ENCODE measurements around the gene ZFP14.
"Not testable (repeated sequence)": the region's sequence is repeated elsewhere in the genome, so short reads cannot be mapped to it uniquely, and the experiment has no call there.

The ZFP14 gene

DNA sequence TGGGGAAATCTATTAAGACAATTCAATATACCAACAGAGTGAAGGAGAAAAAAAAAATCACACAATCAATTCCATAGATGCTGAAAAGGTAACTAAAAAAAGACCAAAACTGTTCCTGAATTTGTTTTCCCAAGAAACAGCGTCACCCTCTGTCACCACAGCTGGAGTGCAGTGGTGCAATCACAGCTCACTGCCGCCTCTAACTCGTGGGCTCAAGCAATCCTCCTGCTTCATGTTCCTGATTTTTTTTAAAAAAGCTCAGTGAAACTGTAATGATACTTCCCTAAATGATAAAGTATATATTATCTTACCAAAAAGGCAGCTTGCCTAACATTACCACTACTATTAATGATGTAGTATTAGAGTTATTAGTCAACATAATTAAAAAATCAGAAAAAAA is 19.6 kb upstream of the ZFP14 start:
- FAIRE-seq = no peak
- TF ChIP-seq POLR2A (IDR thresholded peaks at IDR 0.05; ENCODE audit: low read depth, low read length) = no peak
- no peak for TF ChIP-seq POLR2AphosphoS5 (IDR thresholded peaks at IDR 0.05; ENCODE audit: low read depth, low read length)
- no peak for TF ChIP-seq TAF1 (IDR thresholded peaks at IDR 0.05; ENCODE audit: borderline replicate concordance, low read depth, low read length)
- no peak for DNase-seq (ENCODE audit: insufficient read length)

DNA sequence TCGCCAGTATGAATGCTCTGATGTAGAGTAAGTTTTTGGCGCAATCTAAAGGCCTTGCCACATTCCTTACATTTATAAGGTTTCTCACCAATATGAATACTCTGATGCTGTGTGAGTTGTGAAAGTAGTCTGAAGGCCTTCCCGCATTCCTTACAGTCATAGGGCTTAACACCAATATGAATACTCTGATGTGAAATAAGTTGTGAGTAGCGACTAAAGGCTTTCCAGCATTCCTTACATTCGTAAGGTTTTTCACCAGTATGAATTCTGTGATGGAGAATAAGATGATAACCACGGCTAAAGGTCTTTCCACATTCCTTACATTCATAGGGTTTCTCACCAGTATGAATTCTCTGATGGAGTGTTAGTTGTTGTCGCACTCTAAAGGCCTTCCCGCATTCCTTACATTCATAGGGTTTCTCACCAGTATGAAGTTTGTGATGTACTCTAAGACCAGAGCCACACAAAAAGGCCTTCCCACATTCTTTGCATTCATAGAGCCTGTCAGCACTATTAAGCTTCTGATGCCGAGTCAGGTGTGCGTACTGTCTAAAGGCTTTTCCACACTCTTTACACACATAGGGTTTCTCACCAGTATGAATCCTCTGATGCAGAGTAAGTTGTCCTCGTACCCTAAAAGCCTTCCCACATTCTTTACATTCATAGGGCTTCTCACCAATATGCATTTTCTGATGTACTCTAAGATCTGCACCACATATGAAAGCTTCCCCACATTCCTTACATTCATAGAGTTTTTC is 14.1 kb upstream of the ZFP14 start:
- FAIRE-seq (no peak), DNase-seq (ENCODE audit: insufficient read length) (no peak)
- TF ChIP-seq POLR2A (IDR thresholded peaks at IDR 0.05; ENCODE audit: low read depth, low read length) (no peak), POLR2AphosphoS5 (IDR thresholded peaks at IDR 0.05; ENCODE audit: low read depth, low read length) (no peak), TAF1 (IDR thresholded peaks at IDR 0.05; ENCODE audit: borderline replicate concordance, low read depth, low read length) (no peak)

DNA sequence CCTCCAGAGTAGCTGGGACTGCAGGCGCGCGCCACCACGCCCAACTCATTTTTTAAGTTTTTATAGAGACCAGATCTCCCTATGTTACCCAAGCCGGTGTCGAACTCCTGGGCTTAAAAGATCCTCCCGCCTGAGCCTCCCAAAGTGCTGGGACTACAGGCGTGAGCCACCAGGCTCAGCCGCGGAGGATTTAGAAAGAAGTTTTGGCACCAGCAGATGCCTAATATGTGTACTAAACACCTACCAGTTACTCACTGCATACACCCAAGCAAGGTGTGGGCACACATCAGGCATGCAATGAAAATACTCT is 464 bp upstream of the ZFP14 start:
- FAIRE-seq (no peak), DNase-seq (ENCODE audit: insufficient read length) (no peak)
- no peak for TF ChIP-seq POLR2A (IDR thresholded peaks at IDR 0.05; ENCODE audit: low read depth, low read length)
- TF ChIP-seq POLR2AphosphoS5 (IDR thresholded peaks at IDR 0.05; ENCODE audit: low read depth, low read length) = no peak
- no peak for TF ChIP-seq TAF1 (IDR thresholded peaks at IDR 0.05; ENCODE audit: borderline replicate concordance, low read depth, low read length)

- DNase-seq (ENCODE audit: insufficient read length) (no peak), FAIRE-seq (no peak)
- no peak for TF ChIP-seq TAF1 (IDR thresholded peaks at IDR 0.05; ENCODE audit: borderline replicate concordance, low read depth, low read length)
- TF ChIP-seq POLR2AphosphoS5 (IDR thresholded peaks at IDR 0.05; ENCODE audit: low read depth, low read length) = no peak
- TF ChIP-seq POLR2A (IDR thresholded peaks at IDR 0.05; ENCODE audit: low read depth, low read length) = no peak
Observed at GRCh38 chr19:36377541-36378178, 1.3 kb downstream of the ZFP14 start.

DNA sequence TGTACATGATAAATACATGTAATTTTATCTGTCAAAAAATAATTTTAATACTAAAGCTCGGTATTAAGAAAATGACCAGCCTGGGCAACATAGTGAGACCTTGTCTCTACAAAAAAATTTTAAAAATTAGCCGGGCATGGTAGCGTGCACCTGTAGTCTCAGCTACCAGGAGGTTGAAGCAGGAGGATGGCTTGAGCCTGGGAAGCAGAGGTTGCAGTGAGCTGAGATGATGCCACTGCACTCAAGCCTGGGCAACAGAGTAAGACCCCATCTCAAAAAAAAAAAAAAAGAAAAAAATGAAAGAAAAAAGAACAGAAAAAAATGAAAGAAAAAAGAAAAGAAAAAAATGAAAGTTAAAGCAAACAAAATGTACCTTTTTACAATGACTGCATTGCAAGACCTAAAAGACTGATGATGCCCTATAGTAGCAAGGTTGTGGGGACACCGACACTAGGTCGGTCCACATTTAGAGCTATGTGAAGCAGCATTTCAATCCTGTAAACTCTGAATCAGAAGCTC is 5.3 kb downstream of the ZFP14 start:
- FAIRE-seq (no peak), DNase-seq (ENCODE audit: insufficient read length) (no peak)
- TF ChIP-seq POLR2A (IDR thresholded peaks at IDR 0.05; ENCODE audit: low read depth, low read length) (no peak), TAF1 (IDR thresholded peaks at IDR 0.05; ENCODE audit: borderline replicate concordance, low read depth, low read length) (no peak), POLR2AphosphoS5 (IDR thresholded peaks at IDR 0.05; ENCODE audit: low read depth, low read length) (no peak)

- DNase-seq (ENCODE audit: insufficient read length) = no peak
- no peak for FAIRE-seq
- no peak for TF ChIP-seq POLR2AphosphoS5 (IDR thresholded peaks at IDR 0.05; ENCODE audit: low read depth, low read length)
- no peak for TF ChIP-seq POLR2A (IDR thresholded peaks at IDR 0.05; ENCODE audit: low read depth, low read length)
- no peak for TF ChIP-seq TAF1 (IDR thresholded peaks at IDR 0.05; ENCODE audit: borderline replicate concordance, low read depth, low read length)
Observed at GRCh38 chr19:36371886-36372285, 7.1 kb downstream of the ZFP14 start.

DNA sequence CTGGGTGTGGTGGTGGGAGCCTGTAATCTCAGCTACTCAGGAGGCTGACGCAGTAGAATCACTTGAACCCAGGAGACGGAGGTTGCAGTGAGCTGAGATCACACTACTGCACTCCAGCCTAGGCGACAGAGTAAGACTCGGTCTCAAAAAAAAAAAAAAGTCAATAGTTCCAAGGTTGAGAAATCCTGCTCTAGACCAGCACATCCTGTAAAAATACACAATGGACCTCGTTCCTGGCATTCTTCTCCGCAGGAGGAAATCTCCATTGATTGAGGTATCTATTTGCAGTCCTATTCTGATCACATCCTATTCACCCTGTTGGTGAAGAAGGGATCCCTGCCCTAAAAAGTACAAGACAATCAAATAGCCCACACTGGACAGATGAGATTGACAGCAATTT is 15.2 kb downstream of the ZFP14 start:
- no peak for FAIRE-seq
- no peak for DNase-seq (ENCODE audit: insufficient read length)
- TF ChIP-seq POLR2A (IDR thresholded peaks at IDR 0.05; ENCODE audit: low read depth, low read length) (no peak), POLR2AphosphoS5 (IDR thresholded peaks at IDR 0.05; ENCODE audit: low read depth, low read length) (no peak), TAF1 (IDR thresholded peaks at IDR 0.05; ENCODE audit: borderline replicate concordance, low read depth, low read length) (no peak)

DNA sequence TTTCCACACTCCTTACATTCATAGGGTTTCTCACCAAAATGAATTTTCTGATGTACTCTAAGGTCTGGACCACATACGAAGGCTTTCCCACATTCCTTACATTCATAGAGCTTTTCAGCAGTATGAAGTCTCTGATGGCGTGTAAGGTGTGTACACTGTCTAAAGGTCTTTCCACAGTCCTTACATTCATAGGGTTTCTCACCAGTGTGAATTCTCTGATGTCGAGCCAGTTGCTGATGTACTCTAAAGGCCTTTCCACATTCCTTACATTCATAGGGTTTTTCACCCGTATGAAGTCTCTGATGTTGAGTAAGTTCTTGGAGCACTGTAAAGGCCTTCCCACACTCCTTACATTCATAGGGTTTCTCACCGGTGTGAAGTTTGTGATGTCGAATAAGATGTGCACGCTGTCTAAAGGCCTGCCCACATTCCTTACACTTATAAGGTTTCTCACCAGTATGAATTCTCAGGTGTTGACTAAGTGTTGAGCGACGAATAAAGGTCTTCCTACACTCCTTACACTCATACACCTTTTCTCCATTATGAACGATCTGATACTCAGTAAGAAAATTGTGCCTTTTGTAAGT is 38.1 kb downstream of the ZFP14 start:
- FAIRE-seq (no peak), DNase-seq (ENCODE audit: insufficient read length) (no peak)
- TF ChIP-seq POLR2A (IDR thresholded peaks at IDR 0.05; ENCODE audit: low read depth, low read length) (no peak), POLR2AphosphoS5 (IDR thresholded peaks at IDR 0.05; ENCODE audit: low read depth, low read length) (no peak)

- DNase-seq (ENCODE audit: insufficient read length) (peak; percentile 40), FAIRE-seq (no peak)
Observed at GRCh38 chr19:36331353-36332228, 47.4 kb downstream of the ZFP14 start.

DNA sequence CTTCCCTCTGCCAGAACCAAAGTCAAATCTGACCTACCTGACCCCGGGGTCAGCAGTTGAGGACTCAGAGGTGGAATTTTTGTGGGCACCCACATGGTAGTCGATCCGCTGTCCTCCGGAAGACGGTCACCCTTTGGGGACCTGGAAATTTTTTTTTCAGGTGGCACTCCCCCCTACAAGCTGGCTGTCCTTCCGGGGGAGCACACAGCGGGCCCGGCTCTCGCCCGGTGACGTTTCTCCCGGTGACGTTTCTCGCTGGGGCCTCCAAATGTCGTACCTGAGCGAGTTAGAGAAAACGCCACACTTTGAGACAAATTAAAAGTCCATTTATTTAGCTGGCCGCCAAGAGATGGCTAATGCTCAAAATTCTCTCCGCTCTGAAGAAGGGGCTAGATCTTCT is 48.8 kb downstream of the ZFP14 start:
- FAIRE-seq = no peak
- TF ChIP-seq TAF1 (IDR thresholded peaks at IDR 0.05; ENCODE audit: borderline replicate concordance, low read depth, low read length) = no peak
- TF ChIP-seq POLR2A (IDR thresholded peaks at IDR 0.05; ENCODE audit: low read depth, low read length) = no peak
- TF ChIP-seq POLR2AphosphoS5 (IDR thresholded peaks at IDR 0.05; ENCODE audit: low read depth, low read length) = no peak
- DNase-seq (ENCODE audit: insufficient read length) = no peak

More at GRCh38 chr19:36331353-36332228, 47.4 kb downstream of the ZFP14 start:
- TF ChIP-seq TAF1 (IDR thresholded peaks at IDR 0.05; ENCODE audit: borderline replicate concordance, low read depth, low read length) (no peak), POLR2A (IDR thresholded peaks at IDR 0.05; ENCODE audit: low read depth, low read length) (no peak), POLR2AphosphoS5 (IDR thresholded peaks at IDR 0.05; ENCODE audit: low read depth, low read length) (no peak)

GRCh38 chr19:36329534-36329933 is 49.5 kb downstream of the ZFP14 start:
- FAIRE-seq; DNase-seq (ENCODE audit: insufficient read length): not testable (repeated sequence)

DNA sequence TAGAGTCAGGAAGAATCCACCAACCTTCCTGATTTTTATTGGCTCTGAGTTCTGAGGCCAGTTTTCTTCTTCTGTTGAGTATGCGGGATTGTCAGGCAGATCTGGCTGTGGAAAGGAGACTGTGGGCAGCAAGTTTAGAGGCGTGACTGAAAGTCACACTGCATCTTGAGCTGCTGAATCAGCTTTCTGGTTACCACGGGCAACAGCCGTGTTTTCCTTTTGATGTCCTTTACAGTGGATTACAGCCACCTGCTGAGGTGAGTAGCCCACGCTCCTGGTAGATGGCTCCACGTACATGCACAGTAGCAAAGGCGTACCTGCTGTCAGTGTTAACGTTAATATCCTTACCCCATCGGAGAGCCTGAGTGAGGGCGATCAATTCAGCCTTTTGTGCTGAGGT is 52.4 kb downstream of the ZFP14 start:
- not testable (repeated sequence) for FAIRE-seq; DNase-seq (ENCODE audit: insufficient read length)

- not testable (repeated sequence) for DNase-seq (ENCODE audit: insufficient read length); FAIRE-seq
Observed at GRCh38 chr19:36315164-36315563, 63.8 kb downstream of the ZFP14 start.

GRCh38 chr19:36314053-36314452 is 64.9 kb downstream of the ZFP14 start:
- FAIRE-seq; DNase-seq (ENCODE audit: insufficient read length): not testable (repeated sequence)

GRCh38 chr19:36311098-36311760 is 67.8 kb downstream of the ZFP14 start:
- not testable (repeated sequence) for FAIRE-seq; DNase-seq (ENCODE audit: insufficient read length)
